ENCODE data around the gene VAPB.

The VAPB gene

GRCh38 chr20:58454460-58454859 is 65.4 kb downstream of the VAPB start:
- in situ Hi-C loops (cut with HindIII; ENCODE audit: low sequenced_read_pairs) = no loop called here

- in situ Hi-C loops (cut with HindIII; ENCODE audit: low sequenced_read_pairs) = no loop called here
Measured at GRCh38 chr20:58457083-58457695, 68.2 kb downstream of the VAPB start.

DNA sequence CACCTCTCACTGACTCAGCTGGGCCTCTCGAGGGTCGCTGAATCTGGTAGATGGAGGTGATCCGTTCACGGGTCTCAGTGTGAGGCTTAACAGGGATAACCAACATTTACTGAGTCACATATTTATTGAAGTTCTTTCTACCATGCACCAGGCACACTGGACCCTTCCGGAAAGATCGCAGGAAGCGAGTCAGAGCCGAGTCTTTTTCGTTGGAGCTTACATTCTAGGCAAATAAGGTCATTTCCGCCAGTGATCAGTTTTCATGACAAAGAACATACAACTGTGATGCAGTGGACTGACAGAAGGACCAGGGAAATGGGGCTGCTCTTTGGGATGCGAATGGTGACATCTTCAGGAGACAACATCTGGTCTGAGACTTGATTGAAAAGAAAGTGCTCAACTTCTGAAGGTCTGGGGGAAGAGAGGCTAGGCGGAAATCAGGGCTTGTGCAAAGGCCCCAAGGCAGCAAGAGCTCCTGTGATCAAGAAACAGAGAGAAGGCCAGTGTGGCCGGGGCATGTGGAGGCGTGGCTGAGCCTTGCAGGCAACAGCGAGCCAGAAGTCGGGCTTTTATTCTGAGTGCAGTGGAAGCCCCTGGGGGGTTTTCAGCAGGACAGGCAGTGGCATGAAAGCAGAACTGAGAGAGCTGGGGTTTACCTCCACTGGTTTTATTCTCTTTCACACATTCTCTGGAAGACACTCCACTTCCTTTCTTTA is 69.5 kb downstream of the VAPB start:
- in situ Hi-C loops (cut with HindIII; ENCODE audit: low sequenced_read_pairs) = no loop called here

- in situ Hi-C loops (cut with HindIII; ENCODE audit: low sequenced_read_pairs) = no loop called here
Measured at GRCh38 chr20:58459058-58459750, 70.2 kb downstream of the VAPB start.

GRCh38 chr20:58461104-58461503 is 72.1 kb downstream of the VAPB start:
- in situ Hi-C loops (cut with HindIII; ENCODE audit: low sequenced_read_pairs) = no loop called here

DNA sequence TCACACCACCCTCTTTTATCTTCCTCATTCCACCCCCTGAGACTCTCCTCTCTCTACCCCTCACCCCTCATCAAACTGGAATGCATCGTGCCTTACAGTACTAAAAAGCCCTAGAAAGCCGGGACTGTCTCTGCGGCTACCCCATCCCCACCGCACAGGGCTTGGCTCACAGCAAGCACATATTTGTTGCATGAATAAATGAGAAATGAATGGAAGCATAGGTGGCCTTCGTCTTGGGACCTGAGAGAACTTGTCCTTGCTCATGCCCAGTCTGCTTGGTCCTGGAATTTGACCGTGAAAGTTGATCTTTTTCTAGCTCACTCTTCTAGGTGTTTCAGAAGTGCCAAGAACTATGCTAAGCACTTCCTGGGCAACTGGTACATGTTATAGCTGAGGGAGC is 72.9 kb downstream of the VAPB start:
- in situ Hi-C loops (cut with HindIII; ENCODE audit: low sequenced_read_pairs) = no loop called here

- in situ Hi-C loops (cut with HindIII; ENCODE audit: low sequenced_read_pairs) = no loop called here
Measured at GRCh38 chr20:58463256-58463655, 74.2 kb downstream of the VAPB start.

GRCh38 chr20:58464838-58465237 is 75.8 kb downstream of the VAPB start:
- in situ Hi-C loops (cut with HindIII; ENCODE audit: low sequenced_read_pairs) = no loop called here

- in situ Hi-C loops (cut with HindIII; ENCODE audit: low sequenced_read_pairs) = no loop called here
Measured at GRCh38 chr20:58466095-58466708, 77.2 kb downstream of the VAPB start.

DNA sequence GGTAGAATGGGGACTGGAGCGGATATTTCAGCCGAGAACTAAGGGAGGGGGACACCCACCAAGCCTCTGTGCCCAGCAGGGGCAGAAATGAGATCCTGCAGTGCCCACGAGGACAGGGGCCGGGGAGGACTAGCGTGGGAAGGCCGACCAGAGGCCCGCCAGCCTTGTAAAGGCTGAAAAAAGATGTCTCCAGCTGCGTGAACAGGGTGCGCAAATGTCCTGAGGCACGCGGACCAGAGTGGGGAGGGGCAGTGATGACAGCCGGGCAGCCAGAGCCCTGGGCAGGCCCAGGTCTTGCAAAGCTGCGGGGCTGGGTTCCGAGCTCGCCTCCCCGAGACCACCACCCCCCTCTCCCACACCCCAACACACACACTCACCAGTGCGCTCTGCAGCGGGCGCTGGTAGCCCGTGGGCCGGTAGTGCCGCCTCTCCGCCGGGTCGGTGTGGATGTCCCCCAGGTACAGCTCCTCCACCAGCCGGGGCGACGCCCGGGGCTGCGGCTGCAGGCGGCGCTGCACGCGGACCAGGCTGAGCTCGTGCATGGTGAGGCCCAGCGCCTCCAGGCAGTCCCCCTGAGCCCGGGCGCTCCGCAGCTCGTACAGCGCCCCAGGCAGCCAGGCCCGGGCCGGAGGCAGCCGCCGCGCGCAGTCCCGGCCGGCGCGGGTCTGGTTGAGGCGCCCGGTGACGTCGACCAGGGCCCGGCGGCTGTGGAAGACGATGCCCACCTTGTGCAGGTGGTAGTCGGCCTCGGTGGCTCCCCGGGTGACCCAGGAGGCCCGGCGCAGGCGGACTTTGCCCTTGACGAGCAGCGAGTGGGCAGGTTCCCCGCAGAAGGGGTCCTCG is 77.9 kb downstream of the VAPB start:
- in situ Hi-C loops (cut with HindIII; ENCODE audit: low sequenced_read_pairs) = no loop called here

- in situ Hi-C loops (cut with HindIII; ENCODE audit: low sequenced_read_pairs) = no loop called here
Measured at GRCh38 chr20:58467572-58468527, 78.8 kb downstream of the VAPB start.

- in situ Hi-C loops (cut with HindIII; ENCODE audit: low sequenced_read_pairs) = no loop called here
Measured at GRCh38 chr20:58469616-58470015, 80.6 kb downstream of the VAPB start.

DNA sequence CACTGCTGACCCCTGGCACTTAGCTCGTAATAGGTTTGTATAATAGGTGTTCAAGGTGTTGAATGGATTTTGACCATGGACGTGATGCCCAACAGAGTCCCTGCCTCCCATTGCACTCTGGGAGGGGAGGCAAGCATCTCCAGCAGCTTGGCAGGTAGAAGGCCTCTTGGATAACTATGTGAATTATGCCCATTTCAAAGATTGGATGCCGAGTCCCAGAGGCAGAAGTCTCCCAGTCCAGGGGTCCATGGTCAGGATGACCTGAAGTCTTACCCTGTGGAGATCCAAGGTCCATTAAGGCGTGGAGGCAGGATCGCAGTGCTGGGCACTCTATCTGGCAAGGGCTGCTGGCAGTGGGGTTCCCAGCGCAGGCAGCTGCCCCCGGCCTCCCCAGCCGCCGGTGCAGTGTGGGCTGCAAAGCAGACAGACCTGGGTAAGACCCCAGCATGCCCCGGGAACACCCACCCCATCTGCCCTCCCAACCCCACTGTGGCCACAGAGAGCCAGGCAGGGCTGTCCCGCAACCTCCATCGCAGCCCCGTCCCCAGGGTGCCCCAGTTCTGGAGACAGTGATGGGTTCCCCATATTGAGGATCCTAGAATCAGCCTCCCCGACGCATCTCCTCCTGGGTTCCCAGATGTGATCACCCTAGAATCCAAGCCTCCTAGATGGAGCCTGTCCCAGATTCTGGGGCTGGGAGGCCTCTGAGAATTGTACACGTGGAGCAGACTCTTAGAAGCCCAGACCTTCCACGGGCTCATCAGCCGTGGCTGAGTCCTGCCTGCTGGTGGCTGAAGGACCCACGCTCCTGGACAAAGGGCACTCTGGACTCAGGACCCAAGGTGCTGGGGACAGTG is 81.5 kb downstream of the VAPB start:
- in situ Hi-C loops (cut with HindIII; ENCODE audit: low sequenced_read_pairs) = no loop called here

DNA sequence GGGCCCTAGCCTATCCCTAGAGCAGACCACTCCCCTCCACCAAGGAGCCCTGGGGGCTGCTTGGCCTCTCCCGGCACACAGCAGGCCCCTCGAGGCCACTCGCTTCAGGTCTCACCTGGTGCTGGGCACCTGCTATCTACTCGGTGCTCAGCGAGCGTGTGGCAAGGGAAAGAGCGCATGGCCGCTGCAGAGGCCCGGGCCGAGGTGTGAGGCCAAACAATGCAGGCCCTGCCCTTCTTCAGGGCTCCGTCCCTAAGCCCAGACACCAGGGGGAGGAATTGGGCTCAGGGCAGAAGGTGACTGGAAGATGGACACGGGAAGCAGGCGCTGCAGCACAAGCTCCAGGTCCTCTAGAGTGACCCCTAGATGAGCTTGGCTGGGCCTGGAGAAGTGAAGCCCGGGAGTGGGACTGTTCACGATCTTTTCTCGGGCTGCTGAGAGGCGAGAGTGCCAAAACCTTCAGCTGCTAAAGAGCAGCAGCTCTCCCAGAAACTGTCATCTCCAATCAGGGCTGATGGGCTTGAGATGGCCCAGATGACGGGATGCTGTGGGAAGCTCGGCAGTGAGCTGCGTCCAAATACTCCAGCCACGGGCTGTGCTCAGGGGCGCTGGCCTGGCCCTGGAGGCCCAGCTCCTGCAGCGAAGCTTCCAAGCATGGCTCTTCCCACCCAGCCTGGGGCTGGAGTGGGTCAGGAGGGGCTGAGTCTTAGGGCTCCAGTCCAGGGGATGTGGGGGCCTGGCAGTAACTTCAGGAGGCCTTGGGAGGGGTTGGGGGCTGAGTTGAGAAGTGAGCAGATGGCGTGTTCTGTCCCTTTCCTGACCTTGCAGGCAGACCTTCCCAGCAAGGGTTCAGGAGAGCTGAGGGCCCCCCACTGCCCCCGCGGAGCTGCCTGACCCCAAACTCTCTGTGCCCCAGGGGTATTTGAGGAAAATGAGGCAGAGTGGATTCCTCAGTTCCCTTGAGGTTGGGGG is 82.5 kb downstream of the VAPB start:
- in situ Hi-C loops (cut with HindIII; ENCODE audit: low sequenced_read_pairs) = no loop called here

DNA sequence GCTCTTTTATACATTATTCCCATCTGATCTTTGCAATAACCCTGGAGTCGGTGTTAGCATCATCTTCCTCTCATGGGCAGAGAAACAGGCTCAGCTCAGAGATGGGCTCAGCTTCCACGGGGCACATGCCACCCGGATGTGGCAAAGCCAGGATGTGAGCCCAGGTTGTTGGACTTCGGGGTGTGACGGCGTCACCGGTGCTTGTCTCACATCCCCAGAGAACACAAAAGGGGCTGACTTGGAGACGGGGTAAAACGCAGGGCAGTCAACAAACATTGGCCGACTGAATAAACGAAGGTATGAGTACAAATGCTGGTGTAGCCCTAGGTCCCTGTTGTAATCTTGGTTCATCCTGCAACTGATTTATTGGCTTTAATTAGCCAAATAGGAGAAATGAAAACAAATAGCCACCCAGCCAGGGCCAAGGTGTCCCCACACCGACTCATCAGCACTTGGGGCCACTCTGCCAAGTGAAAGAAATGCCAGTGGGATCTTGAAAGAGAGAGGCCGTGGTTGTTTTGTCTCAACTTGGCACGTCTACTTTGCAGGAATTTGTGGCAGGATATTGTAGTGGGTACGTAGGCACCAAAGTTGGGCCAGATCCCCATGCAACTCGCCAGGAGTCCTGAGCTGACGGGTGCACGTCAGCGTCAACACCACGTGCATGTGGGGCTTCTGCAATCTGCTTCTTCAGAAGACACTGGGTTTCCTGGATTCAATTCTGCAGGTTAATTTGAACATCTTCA is 83.4 kb downstream of the VAPB start:
- in situ Hi-C loops (cut with HindIII; ENCODE audit: low sequenced_read_pairs) = no loop called here

GRCh38 chr20:58473453-58474425 is 84.7 kb downstream of the VAPB start:
- in situ Hi-C loops (cut with HindIII; ENCODE audit: low sequenced_read_pairs) = no loop called here
